H1 (cell line): Measurements from ENCODE around the gene TNFRSF11A. TPM values are rescaled to one million over a fixed set of nuclear protein-coding genes. Genes with fewer than 3 reads are reported as not detected.

Experiments
- CTCF ChIA-PET: fragments of 300-600 bp; sonication (Branson Sonifier 250); formaldehyde crosslinking; loops from one replicate; lab custom pipeline; 2021; ENCODE audit not compliant: partially characterized antibody; lab: Charles Lee
- POLR2A ChIA-PET: fragments of 300-600 bp; sonication (Branson Sonifier 250); formaldehyde crosslinking; loops from one replicate; lab custom pipeline; 2021; ENCODE audit warnings: inconsistent platforms; ENCODE audit not compliant: partially characterized antibody; lab: Charles Lee
- DNase-seq, 2 experiments: peaks; one replicate each; pipeline versions ENCODE4 v3.0.0 to v3.0.0-alpha.2; 2010 to 2022; ENCODE audit warnings: low spot score in 2 of 2, low read depth in 1 of 2, mixed read lengths in 1 of 2
- FAIRE-seq: peaks from 2 replicates; lab custom pipeline; 2011; peaks lifted over from hg19 to GRCh38; lab: Jason Lieb, UNC
- H2AFZ ChIP-seq: 2 replicates; pipeline ENCODE4 v1.8.1; 2012; ENCODE audit warnings: low read length, inconsistent platforms
- H2AK5ac ChIP-seq: 2 replicates; pipeline ENCODE4 v1.6.1; 2013; ENCODE audit warnings: low read depth, low read length
- H2BK120ac ChIP-seq: replicated peaks from 2 replicates; pipeline ENCODE3; 2013; ENCODE audit warnings: low read depth, low read length, inconsistent platforms
- H2BK12ac ChIP-seq: 2 replicates; pipeline ENCODE4 v1.6.1; 2013; ENCODE audit warnings: low read depth, low read length
- H2BK15ac ChIP-seq: 2 replicates; pipeline ENCODE4 v1.6.1; 2013; ENCODE audit warnings: low read length
- H2BK20ac ChIP-seq: 2 replicates; pipeline ENCODE4 v1.6.1; 2013; ENCODE audit warnings: low read length
- H2BK5ac ChIP-seq: 2 replicates; pipeline ENCODE4 v1.6.1; 2013; ENCODE audit warnings: low read depth, low read length
- H3K14ac ChIP-seq: 2 replicates; pipeline ENCODE4 v1.6.1; 2013; ENCODE audit warnings: inconsistent platforms; ENCODE audit not compliant: insufficient read length
- H3K18ac ChIP-seq: 2 replicates; pipeline ENCODE4 v1.6.1; 2013; ENCODE audit warnings: low read length; ENCODE audit errors: extremely low read depth
- H3K23ac ChIP-seq: 2 replicates; pipeline ENCODE4 v1.6.1; 2013; ENCODE audit warnings: inconsistent platforms; ENCODE audit not compliant: insufficient read length
- H3K23me2 ChIP-seq: 2 replicates; pipeline ENCODE4 v1.6.1; 2013; ENCODE audit warnings: low read depth, low read length
- H3K27ac ChIP-seq: 2 replicates; pipeline ENCODE4 v1.6.1; 2011; ENCODE audit warnings: low read depth, low read length, inconsistent platforms
- H3K27me3 ChIP-seq, 4 experiments: replicated peaks in 1 of 4; 1 replicate in 1 of 4; 2 replicates in 3 of 4; pipeline versions ENCODE4 v1.6.1 to v1.8.1; 2011 to 2013; ENCODE audit warnings: low read length in 3 of 4, mild to moderate bottlenecking in 3 of 4, inconsistent platforms in 2 of 4, mixed read lengths in 2 of 4, moderate library complexity in 1 of 4; ENCODE audit not compliant: control insufficient read depth in 3 of 4, insufficient read depth in 3 of 4; ENCODE audit errors: extremely low read depth in 1 of 4
- H3K36me3 ChIP-seq, 4 experiments: 2 replicates each; pipeline versions ENCODE4 v1.6.1 to v1.8.1; 2011 to 2013; ENCODE audit warnings: mild to moderate bottlenecking in 4 of 4, low read length in 3 of 4, moderate library complexity in 2 of 4, control low read depth in 1 of 4, inconsistent platforms in 1 of 4; ENCODE audit not compliant: insufficient read depth in 4 of 4, control insufficient read depth in 2 of 4
- H3K4ac ChIP-seq: replicated peaks from 2 replicates; pipeline ENCODE3; 2013; ENCODE audit warnings: low read length, low read depth, mixed read lengths, inconsistent platforms; ENCODE audit not compliant: insufficient read length
- H3K4me1 ChIP-seq, 4 experiments: replicated peaks in 1 of 4; 1 replicate in 1 of 4; 2 replicates in 3 of 4; pipeline versions ENCODE4 v1.6.1 to v1.8.1; 2011 to 2013; ENCODE audit warnings: low read length in 3 of 4, inconsistent platforms in 2 of 4, mixed read lengths in 1 of 4; ENCODE audit not compliant: insufficient read depth in 4 of 4, control insufficient read depth in 3 of 4
- H3K4me2 ChIP-seq, 2 experiments: 2 replicates each; pipeline versions ENCODE4 v1.6.1 to v1.8.1; 2011 to 2013; ENCODE audit warnings: low read depth in 2 of 2, low read length in 2 of 2, control low read depth in 1 of 2, inconsistent platforms in 1 of 2, mild to moderate bottlenecking in 1 of 2; ENCODE audit not compliant: insufficient read depth in 1 of 2
- H3K4me3 ChIP-seq, 4 experiments: fragments of 200-600, 300-600 bp in 1 of 4; sonication (generic), shearing (Covaris generic), sonication (Bioruptor Twin) in 1 of 4; 2 replicates each; pipeline versions ENCODE4 v1.5.1 to v1.8.1; 2011 to 2016; ENCODE audit warnings: low read length in 4 of 4, low read depth in 3 of 4, control low read depth in 2 of 4, inconsistent platforms in 2 of 4, mild to moderate bottlenecking in 2 of 4, mixed read lengths in 1 of 4, moderate library complexity in 1 of 4; ENCODE audit not compliant: insufficient read depth in 2 of 4; ENCODE audit errors: extremely low read depth in 1 of 4
- H3K56ac ChIP-seq: replicated peaks from 2 replicates; pipeline ENCODE3; 2013; ENCODE audit warnings: low read depth, mild to moderate bottlenecking, mixed read lengths, low read length, inconsistent platforms; ENCODE audit not compliant: insufficient read length
- H3K79me1 ChIP-seq: 2 replicates; pipeline ENCODE4 v1.6.1; 2013; ENCODE audit warnings: low read depth, low read length, control low read depth
- H3K79me2 ChIP-seq, 2 experiments: 2 replicates each; pipeline versions ENCODE4 v1.6.1 to v1.8.1; 2012 to 2013; ENCODE audit warnings: low read length in 2 of 2, mild to moderate bottlenecking in 2 of 2, inconsistent platforms in 1 of 2; ENCODE audit not compliant: insufficient read depth in 2 of 2, control insufficient read depth in 1 of 2
- H3K9ac ChIP-seq, 4 experiments: replicated peaks in 1 of 4; 1 replicate in 1 of 4; 2 replicates in 3 of 4; pipeline versions ENCODE4 v1.6.1 to v1.8.1; 2011 to 2013; ENCODE audit warnings: low read depth in 3 of 4, low read length in 3 of 4, control low read depth in 2 of 4, mild to moderate bottlenecking in 2 of 4, moderate library complexity in 2 of 4, inconsistent platforms in 1 of 4; ENCODE audit errors: extremely low read depth in 1 of 4
- H3K9me3 ChIP-seq, 2 experiments: 2 replicates each; pipeline versions ENCODE4 v1.6.1 to v1.8.1; 2012 to 2013; ENCODE audit warnings: mild to moderate bottlenecking in 2 of 2, moderate library complexity in 2 of 2, control low read depth in 1 of 2, inconsistent platforms in 1 of 2, low read depth in 1 of 2, low read length in 1 of 2, mixed read lengths in 1 of 2; ENCODE audit not compliant: insufficient read depth in 2 of 2
- H4K20me1 ChIP-seq, 2 experiments: replicated peaks in 1 of 2; 2 replicates each; pipeline versions ENCODE3 to v1.8.1; 2011 to 2013; ENCODE audit warnings: inconsistent platforms in 2 of 2, low read length in 2 of 2, mild to moderate bottlenecking in 1 of 2; ENCODE audit not compliant: insufficient read depth in 2 of 2, control insufficient read depth in 1 of 2
- H4K5ac ChIP-seq: 2 replicates; pipeline ENCODE4 v1.6.1; 2013; ENCODE audit warnings: low read length, low read depth, mixed read lengths, inconsistent platforms; ENCODE audit not compliant: insufficient read length
- H4K8ac ChIP-seq: 2 replicates; pipeline ENCODE4 v1.8.0; 2013; ENCODE audit warnings: mild to moderate bottlenecking, moderate library complexity, low read length, inconsistent platforms; ENCODE audit not compliant: insufficient read depth; ENCODE audit errors: extremely low read depth
- H4K91ac ChIP-seq: replicated peaks from 2 replicates; pipeline ENCODE3; 2013; ENCODE audit warnings: low read length, mixed read lengths, inconsistent platforms; ENCODE audit not compliant: insufficient read length
- ATF2 ChIP-seq: IDR thresholded peaks from 2 replicates; pipeline ENCODE4 v1.6.1; 2012; ENCODE audit warnings: low read length, inconsistent platforms
- CHD2 ChIP-seq: IDR thresholded peaks from 2 replicates; pipeline ENCODE4 v1.6.1; 2012; ENCODE audit warnings: low read length, improper control_type of control experiment
- EP300 ChIP-seq, 2 experiments: IDR thresholded peaks; 1 replicate in 1 of 2; 2 replicates in 1 of 2; pipeline ENCODE4 v1.6.1; 2011 to 2012; ENCODE audit warnings: low read depth in 2 of 2, low read length in 2 of 2, mild to moderate bottlenecking in 2 of 2, borderline replicate concordance in 1 of 2, inconsistent platforms in 1 of 2, moderate library complexity in 1 of 2
- EZH2 ChIP-seq: fragments of 200-600 bp; sonication (generic); IDR thresholded peaks from 2 replicates; pipeline ENCODE4 v1.7.1; 2012; ENCODE audit warnings: low read depth, mild to moderate bottlenecking, moderate library complexity, low read length, inconsistent platforms; ENCODE audit not compliant: severe bottlenecking
- JUND ChIP-seq: IDR thresholded peaks from 2 replicates; pipeline ENCODE4 v1.6.1; 2011; ENCODE audit warnings: mild to moderate bottlenecking, improper control_type of control experiment, low read length
- NRF1 ChIP-seq: IDR thresholded peaks from 2 replicates; pipeline ENCODE4 v1.6.1; 2011; ENCODE audit warnings: mild to moderate bottlenecking, low read depth, low read length, improper control_type of control experiment
- POLR2AphosphoS5 ChIP-seq: IDR thresholded peaks from 2 replicates; pipeline ENCODE4 v1.6.1; 2011; ENCODE audit warnings: low read depth, low read length
- SAP30 ChIP-seq: fragments of 300-600 bp; sonication (generic); IDR thresholded peaks from 2 replicates; pipeline ENCODE4 v1.7.1; 2012; ENCODE audit warnings: low read length, moderate library complexity, mild to moderate bottlenecking, inconsistent platforms; ENCODE audit not compliant: insufficient read depth, insufficient replicate concordance
- SP2 ChIP-seq: IDR thresholded peaks from 2 replicates; pipeline ENCODE4 v1.6.1; 2012; ENCODE audit warnings: mild to moderate bottlenecking, low read length, inconsistent platforms
- TAF1 ChIP-seq: IDR thresholded peaks from 2 replicates; pipeline ENCODE4 v1.6.1; 2011; ENCODE audit warnings: mild to moderate bottlenecking, low read depth, low read length
- YY1 ChIP-seq: IDR thresholded peaks from 2 replicates; pipeline ENCODE4 v1.6.1; 2011; ENCODE audit warnings: low read depth, mild to moderate bottlenecking, low read length
- ZNF274 ChIP-seq: IDR thresholded peaks from 2 replicates; pipeline ENCODE4 v1.7.0; 2012; ENCODE audit warnings: low read length, borderline replicate concordance; ENCODE audit errors: extremely low read depth
- WGBS, 2 experiments: shearing (Covaris generic) in 1 of 2; methylation state at CpG; one replicate each; pipeline versions ENCODE4 v1.1.6 to v1.1.7; 2013 to 2015; ENCODE audit warnings: low lambda C conversion rate in 2 of 2, mixed read lengths in 2 of 2, inconsistent platforms in 1 of 2, low coverage in 1 of 2, missing lambda C conversion rate in 1 of 2; ENCODE audit not compliant: insufficient replicate concordance in 2 of 2, insufficient coverage in 1 of 2, insufficient read length in 1 of 2; ENCODE audit errors: extremely low coverage in 1 of 2, missing lambda C conversion rate in 1 of 2; 5-methylcytosine and 5-hydroxymethylcytosine counted together
- polyA plus RNA-seq, 7 experiments: library from polyadenylated mRNA; depleted of rRNA in 3 of 7; stranded (reverse) in 5 of 7; unstranded in 2 of 7; fragments of >200 nt in 5 of 7; fragments of 200-250 nt in 2 of 7; gene quantifications; 1 replicate in 5 of 7; 2 replicates in 1 of 7; 4 replicates in 1 of 7; pipeline versions ENCODE4 v1.2.1 to v1.2.3, GENCODE V29; 2011 to 2013; ENCODE audit warnings: missing spikeins in 2 of 7, mixed read lengths in 2 of 7
- total RNA-seq: library from RNA; stranded (reverse); fragmentation: NEBNext Ultra II Directional; extraction: Animal tissue kit (Norgen Biotek cat#: 25700); gene quantifications from 2 replicates; pipeline ENCODE4 v1.2.1, GENCODE V29; 2021

The TNFRSF11A gene
- total and polyA plus RNA-seq, 2 of the 8 experiments (the other 6 are each of a cell fraction or from before 2014, with no cell fraction given): 8.7 to 10.6 TPM

GRCh38 chr18:62281684-62282083 lies 43.4 kb upstream of the TNFRSF11A start:
- no peak for FAIRE-seq
- 95% methylated on average over 1 of the region's 1 CpG; no CpG with 5 or more reads in 1 of the 2 experiments for WGBS, 2 experiments

More at GRCh38 chr18:62281684-62282083, 43.4 kb upstream of the TNFRSF11A start:
- Histone ChIP-seq H3K4me1 (0 out of 7 replicates have a peak, but pooled peaks cover 0 to 2% (median 0%) of the 10 kb centered on the region in 4 experiments), H4K5ac (no peak overlapping the region), H3K23ac (no peak overlapping the region), H3K4me3 (no peak overlapping the region), H2AFZ (no peak overlapping the region), H2BK20ac (no peak overlapping the region), H3K18ac (no peak overlapping the region), H2AK5ac (no peak overlapping the region), H2BK120ac (no peak overlapping the region), H3K23me2 (no peaks in the 10 kb centered on the region), H3K14ac (no peak overlapping the region), H4K8ac (no peak overlapping the region), H3K4me2 (no peak overlapping the region), H3K56ac (no peak overlapping the region), H3K27me3 (no peaks in the 10 kb centered on the region), H2BK15ac (no peak overlapping the region), H3K4ac (no peak overlapping the region), H3K79me1 (no peaks in the 10 kb centered on the region), H2BK12ac (no peak overlapping the region), H3K27ac (no peak overlapping the region), H2BK5ac (no peak overlapping the region), H3K9ac (no peak overlapping the region), H3K79me2 (no peaks in the 10 kb centered on the region), H3K36me3 (peaks cover 0 to 10% (median 5%) of the 10 kb centered on the region in 4 experiments; a peak in 4 of 8 replicates), H4K91ac (no peak overlapping the region), H3K9me3 (no peaks in the 10 kb centered on the region), H4K20me1 (peaks cover 0 to 3% of the 10 kb centered on the region in 2 experiments)
- POLR2A ChIA-PET: no interaction called here
- no peak for DNase-seq
- CTCF ChIA-PET: interaction anchor here (1.0 to 1.4 kb wide), 2 partner anchors 32 to 116 kb away, joined by 3 read pairs; no protein-coding TSS in a partner anchor
- TF ChIP-seq CHD2 (no peak), JUND (no peak), POLR2AphosphoS5 (no peak), NRF1 (no peak), EP300 (IDR thresholded peaks at IDR 0.05; ENCODE audit: borderline replicate concordance in 1 of 2, low read depth in 2 of 2, low read length in 2 of 2) (no peak), EZH2 (no peak), TAF1 (no peak), ATF2 (no peak), ZNF274 (no peak), SP2 (no peak), YY1 (no peak), SAP30 (no peak)
